Endothelial cell of umbilical vein (primary cell): ENCODE data around the gene CHMP6.

Experiments used
- CTCF ChIP-seq, 2 donors: IDR thresholded peaks; 1 replicate in 1 of 2; 2 replicates in 1 of 2; pipeline ENCODE4 v1.5.1; 2011; ENCODE audit warnings: low read length in 2 of 2, mild to moderate bottlenecking in 2 of 2, moderate library complexity in 2 of 2, control low read depth in 1 of 2, inconsistent platforms in 1 of 2, low read depth in 1 of 2; ENCODE audit not compliant: insufficient read depth in 1 of 2; ENCODE audit errors: extremely low read depth in 1 of 2
- EZH2 ChIP-seq: IDR thresholded peaks from 2 replicates; pipeline ENCODE4 v1.6.1; 2012; ENCODE audit warnings: borderline replicate concordance, low read depth, mild to moderate bottlenecking, moderate library complexity, low read length, inconsistent platforms; ENCODE audit not compliant: severe bottlenecking
- FOS ChIP-seq: IDR thresholded peaks from 2 replicates; pipeline ENCODE4 v1.6.1; 2011; ENCODE audit warnings: mild to moderate bottlenecking, low read length, moderate library complexity, borderline replicate concordance; ENCODE audit not compliant: insufficient read depth
- GATA2 ChIP-seq: IDR thresholded peaks from 2 replicates; pipeline ENCODE4 v1.7.0; 2011; ENCODE audit warnings: low read depth, mild to moderate bottlenecking, moderate library complexity, mixed read lengths, low read length; ENCODE audit not compliant: insufficient read length, insufficient read depth
- JUN ChIP-seq: IDR thresholded peaks from 2 replicates; pipeline ENCODE4 v1.6.1; 2011; ENCODE audit warnings: borderline replicate concordance, low read depth; ENCODE audit not compliant: insufficient read length, insufficient read depth
- MAX ChIP-seq: IDR thresholded peaks from 2 replicates; pipeline ENCODE4 v1.6.1; 2011; ENCODE audit not compliant: insufficient read depth, insufficient read length
- MYC ChIP-seq: IDR thresholded peaks from one replicate; pipeline ENCODE4 v1.6.1; 2011; ENCODE audit warnings: mild to moderate bottlenecking, low read depth, low read length
- POLR2A ChIP-seq: IDR thresholded peaks from 2 replicates; pipeline ENCODE4 v1.6.1; 2012; ENCODE audit warnings: low read depth, mild to moderate bottlenecking, control low read depth, low read length
- POLR2AphosphoS5 ChIP-seq: IDR thresholded peaks from 2 replicates; pipeline ENCODE4 v1.6.1; 2012; ENCODE audit warnings: low read depth, mild to moderate bottlenecking, control low read depth, low read length, moderate library complexity; ENCODE audit not compliant: insufficient read depth

GRCh38 chr17:80970044-80970761, 21.4 kb upstream of the CHMP6 start:
- no peak for TF ChIP-seq POLR2AphosphoS5
- peak; percentile 12 to 44 for TF ChIP-seq CTCF (IDR thresholded peaks at IDR 0.05; ENCODE audit: extremely low read depth in 1 of 2, insufficient read depth in 1 of 2, low read depth in 1 of 2, low read length in 2 of 2)
- TF ChIP-seq EZH2: no peak
- TF ChIP-seq POLR2A: no peak
- TF ChIP-seq GATA2: no peak
- TF ChIP-seq JUN: no peak
- TF ChIP-seq MYC: no peak
- TF ChIP-seq MAX: no peak
- no peak for TF ChIP-seq FOS
